ENCODE measurements around the gene RAD51B.

The RAD51B gene

GRCh38 chr14:68124979-68125731, 305.6 kb downstream of the RAD51B start:
- DNase-seq, result no peak

- no peak for DNase-seq
Measured at GRCh38 chr14:68127166-68127565, 307.6 kb downstream of the RAD51B start.

DNA sequence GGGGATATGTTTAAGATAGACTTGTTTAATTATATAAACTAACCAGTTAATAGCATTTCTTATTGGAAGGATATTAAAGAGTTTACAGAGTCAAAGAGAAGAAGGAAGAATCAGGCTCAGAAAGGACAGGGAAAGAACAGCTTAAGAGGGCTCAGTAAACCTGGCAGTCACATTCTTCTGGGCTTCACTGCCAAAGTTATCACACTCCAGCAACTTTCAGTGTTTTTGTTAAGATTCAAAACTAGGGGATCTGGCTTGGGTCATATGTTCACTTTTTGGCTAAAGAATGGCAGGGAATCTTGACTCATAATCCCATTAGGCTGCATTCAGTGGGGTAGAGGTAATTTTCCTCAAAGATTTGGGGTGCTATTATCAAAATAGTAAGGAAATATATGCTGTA, 312.3 kb downstream of the RAD51B start:
- no peak for DNase-seq

DNA sequence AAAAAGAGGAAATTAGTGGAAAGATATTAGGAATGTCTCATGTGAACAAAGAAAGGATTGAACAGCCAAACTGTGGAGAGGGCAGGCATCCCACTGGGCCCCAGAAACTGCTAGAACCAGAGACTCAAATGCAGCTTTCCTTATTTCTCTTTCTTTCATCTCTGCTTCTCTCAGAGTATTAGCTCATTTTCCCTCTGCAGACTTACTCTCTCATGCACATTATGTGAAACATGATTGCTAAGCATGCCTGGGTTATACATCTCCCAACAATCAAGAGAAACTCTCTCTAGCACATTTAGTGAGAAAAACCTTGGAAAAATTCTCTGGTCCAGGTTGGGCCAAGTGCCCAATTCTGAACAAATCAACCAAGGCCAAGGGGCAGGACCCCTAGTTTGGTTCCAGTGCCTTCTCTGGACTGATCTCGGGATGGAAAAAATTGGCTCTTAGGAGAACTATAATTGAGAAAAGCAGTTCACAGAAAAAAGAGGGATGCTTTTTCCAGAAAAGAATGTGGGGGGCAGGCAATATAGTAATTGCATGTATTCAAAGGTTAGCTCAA, 313.1 kb downstream of the RAD51B start:
- no peak for DNase-seq

GRCh38 chr14:68133856-68134255, 314.3 kb downstream of the RAD51B start:
- no peak for DNase-seq

DNA sequence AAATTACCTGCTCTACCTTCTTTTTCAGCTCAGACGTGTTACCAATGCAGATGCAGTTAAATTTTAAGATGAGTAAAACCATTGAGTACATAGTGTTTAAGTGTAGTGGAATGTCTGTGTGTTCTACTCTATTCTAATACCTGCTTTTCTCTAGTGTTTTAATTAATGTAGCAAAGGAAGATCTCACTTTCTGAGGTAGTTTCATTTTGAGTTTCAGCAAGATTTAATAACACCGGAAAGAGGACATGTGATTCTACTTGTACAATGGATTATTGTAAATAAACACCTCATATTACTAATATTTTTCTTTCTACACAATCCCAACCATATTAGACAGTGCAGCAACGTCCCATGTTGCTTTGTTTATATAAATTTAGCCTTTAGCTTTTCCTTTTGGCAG, 315.4 kb downstream of the RAD51B start:
- no peak for DNase-seq

DNA sequence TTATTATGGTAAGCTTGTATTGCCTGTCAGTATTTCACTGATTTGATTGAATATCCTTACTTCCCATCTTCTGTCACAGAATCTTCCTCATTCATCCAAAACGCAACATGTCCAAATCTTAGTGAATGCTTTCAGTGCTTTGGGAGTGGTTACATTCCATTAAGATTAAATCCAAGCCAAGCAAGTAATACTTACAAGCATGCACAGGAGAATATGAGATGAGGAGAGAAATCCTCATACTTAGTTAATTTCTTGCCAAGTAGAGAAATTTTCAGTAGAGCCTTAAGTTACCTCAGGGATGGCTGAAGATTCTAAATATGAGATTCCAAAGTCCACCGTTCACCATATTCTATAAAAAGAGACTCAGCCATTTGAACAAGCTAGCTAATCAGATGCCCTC, 316.0 kb downstream of the RAD51B start:
- no peak for DNase-seq

DNA sequence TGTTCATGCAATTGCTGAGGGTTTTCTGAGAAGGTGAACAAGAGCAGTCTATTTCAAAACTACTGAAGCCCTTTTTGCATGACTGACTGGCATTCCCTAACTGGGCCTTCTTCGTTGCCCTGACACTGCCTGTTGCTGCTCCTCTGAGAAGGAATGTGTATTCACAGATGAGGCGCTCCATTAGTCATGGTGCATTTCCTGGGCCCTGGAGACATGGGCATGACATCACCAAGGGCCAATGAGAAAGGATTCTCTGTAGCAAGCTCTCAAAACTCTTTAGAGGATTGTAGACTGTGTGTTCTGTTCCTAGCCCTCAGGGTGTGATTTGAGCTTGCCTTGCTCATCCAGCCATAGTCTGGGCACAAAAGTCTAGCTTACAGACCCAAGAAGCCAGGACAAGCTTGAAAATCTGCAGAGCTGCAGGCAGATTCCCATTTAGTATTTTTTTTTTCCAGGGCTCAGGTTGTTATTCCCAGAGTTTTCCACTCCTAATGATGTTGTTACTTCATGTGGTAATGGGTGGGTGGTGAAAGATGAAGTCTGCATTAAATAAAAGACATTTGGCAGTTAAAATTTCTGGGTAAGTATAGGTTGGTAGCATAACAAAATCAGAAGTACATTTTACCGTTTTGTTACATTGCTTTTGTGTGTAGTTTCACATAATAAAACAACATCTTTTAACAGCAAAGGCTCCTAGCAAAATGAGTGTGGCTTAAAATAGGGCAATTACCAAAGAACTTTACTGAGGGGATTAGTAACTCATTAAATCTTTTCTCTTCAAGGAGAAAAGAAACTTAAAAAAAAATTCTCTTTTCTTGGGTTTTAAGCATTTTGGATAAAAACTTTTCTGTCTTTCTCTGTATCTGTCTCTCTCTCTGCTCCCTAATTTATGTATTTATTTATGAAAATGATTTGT, 318.4 kb downstream of the RAD51B start:
- no peak for DNase-seq

- no peak for DNase-seq
Measured at GRCh38 chr14:68139431-68140075, 320.0 kb downstream of the RAD51B start.

- no peak for DNase-seq
Measured at GRCh38 chr14:68140076-68140741, 320.6 kb downstream of the RAD51B start.

DNA sequence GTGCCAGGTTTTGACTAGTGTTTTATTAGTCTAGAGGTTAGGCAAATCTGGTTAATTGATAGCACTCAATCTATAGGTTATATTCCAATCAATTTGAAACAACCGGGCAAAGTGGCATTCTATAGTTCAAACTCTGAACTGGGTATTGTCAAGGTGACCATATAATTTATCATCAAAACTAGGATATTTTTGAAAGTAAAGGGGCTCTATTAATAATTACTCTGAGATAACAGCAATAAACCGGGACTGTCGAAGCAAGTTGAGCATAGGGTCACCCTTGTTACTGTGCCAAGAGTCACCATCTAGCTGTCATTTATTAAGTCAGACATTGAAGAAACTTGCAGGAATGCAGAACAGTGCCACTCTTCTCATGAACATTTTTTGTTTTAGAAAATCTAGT, 321.2 kb downstream of the RAD51B start:
- no peak for DNase-seq

DNA sequence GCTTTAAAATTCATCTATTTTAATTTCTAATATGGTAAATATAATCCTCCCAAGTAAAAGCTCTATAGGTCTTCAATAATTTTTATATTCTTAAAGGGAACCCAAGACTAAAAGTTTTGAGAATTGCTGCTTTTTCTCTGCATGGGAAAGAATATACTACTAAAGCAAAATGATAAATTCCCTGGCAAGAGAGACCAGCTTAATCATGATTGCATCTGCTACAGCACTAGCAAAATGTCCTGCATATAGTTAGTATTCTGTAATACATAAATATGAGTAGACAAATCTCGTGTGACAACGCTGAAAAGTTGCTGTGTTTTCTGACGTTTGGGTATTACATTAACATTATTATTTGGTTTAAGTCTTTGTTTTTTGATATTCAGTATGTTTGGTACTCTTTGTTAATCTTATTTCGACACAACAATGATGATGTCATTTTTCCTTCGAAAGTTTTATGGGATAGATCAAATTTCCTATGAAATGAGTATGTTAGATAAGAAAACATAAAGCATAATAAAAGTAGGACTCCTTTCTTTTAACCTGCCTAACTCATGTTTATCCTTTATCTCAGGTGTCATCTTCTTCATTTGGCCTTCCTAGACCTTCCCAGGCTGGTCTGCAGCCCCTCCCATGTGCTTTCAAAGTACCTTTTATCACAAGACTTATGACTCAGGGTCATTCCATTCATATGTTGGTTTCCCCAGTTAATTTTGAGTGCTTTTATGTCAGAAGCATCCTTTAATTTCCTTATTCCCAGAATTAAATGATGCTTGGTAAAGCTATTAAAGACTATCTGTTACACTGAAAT, 321.9 kb downstream of the RAD51B start:
- no peak for DNase-seq

- no peak for DNase-seq
Measured at GRCh38 chr14:68143341-68143841, 323.8 kb downstream of the RAD51B start.

DNA sequence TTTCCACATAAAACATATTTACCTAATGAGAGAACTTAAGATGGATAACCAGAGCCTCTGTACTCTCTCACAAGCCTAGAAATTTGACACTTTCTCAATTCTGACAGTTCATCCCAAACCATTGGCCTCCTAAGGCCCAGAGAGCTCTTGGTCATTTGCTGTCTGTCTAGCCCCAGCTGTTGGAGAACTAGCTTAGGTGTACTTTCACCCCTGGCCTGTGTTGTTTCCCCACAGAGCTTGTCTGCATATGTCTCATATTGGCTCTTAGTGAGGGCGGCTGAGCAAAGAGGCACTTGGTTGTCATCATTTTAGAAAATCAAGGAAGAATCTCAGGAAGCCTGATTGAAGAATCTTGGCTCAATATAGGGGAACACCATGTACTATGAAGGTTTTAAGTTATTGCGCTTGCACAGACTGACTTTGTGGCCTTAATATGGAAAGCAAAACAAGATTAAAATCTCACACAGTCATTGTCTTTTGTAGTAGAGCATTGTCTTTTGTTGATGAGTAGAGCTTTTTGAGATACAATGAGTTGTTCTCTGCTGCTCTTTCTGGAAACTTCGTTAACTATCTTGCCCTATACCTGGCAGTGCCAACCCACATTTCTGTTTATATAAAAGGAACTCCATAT, 324.6 kb downstream of the RAD51B start:
- DNase-seq, result no peak

DNA sequence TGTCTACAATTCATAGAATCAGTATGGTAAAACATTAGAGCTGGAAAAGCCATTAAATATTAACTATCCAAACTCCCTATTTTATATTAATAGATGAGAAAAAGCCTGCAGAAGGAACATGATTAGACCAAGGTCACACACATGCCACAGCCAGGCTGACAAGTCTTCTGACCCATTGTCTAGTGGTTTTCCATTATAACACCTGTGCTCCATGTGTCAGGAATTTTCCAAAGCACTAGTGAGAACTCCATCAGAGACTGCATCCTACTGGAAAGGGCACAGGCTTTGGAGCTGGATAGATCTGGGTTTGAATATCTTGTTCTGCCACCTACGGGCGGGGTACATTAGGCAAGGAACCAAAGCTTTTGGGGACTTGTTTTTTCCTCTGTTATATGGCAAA, 325.5 kb downstream of the RAD51B start:
- no peak for DNase-seq

DNA sequence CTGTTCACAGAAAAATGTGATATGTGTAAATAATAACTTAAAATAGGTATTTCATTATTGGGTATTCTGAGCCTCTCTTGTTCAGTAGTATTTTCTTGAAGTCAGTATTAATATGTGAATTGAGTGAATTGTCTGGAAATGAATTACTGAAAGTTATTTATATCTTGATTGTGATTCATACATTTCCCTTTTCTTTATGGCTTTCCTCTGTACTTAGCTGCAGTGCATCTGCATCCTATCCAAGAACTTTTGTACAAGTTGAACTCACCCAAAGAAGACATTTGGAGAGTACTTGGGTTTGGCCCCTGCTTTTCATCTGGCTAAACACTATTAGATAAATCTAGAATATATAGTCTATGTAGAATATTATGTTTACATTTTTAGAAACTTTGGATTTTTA, 326.0 kb downstream of the RAD51B start:
- DNase-seq, result no peak

DNA sequence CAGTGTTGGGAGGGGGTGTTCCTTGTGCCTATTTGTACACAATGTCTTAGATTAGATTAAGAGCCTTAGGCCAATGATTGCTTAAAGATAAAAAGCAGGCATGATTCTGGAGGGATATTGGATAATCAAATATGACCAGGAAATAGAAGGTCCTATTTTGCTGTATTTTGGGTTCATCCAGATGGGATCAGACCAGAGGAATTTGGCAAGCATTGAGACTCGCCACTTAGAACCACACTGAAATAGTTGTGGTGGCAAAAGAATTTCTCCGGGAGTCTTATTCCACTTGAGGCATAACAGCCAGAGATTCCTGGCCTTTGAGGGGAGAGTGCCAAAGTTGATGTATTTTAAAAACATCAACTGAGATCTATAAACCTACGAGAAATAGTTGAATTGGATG, 327.2 kb downstream of the RAD51B start:
- no peak for DNase-seq

DNA sequence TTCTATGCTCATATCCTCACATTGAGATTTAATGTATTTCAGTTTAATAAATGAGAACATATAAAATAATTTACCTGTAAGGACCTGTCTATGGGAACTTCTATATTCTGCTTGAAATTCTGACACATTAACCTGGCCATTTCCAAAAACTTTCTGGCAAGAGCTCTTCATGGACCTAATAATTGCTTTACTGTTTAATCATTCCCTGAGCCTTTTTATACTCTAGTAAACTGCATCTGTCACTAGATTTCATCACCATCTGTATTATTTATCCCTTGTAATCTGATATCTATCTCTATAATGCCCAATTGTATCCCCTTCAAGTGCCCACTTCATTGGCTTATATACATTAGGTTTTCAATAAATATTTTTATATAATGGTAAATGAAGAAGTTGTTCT, 327.7 kb downstream of the RAD51B start:
- DNase-seq, result no peak

- no peak for DNase-seq
Measured at GRCh38 chr14:68148276-68148675, 328.7 kb downstream of the RAD51B start.

- DNase-seq, result no peak
Measured at GRCh38 chr14:68148763-68149162, 329.2 kb downstream of the RAD51B start.

- no peak for DNase-seq
Measured at GRCh38 chr14:68153275-68153674, 333.7 kb downstream of the RAD51B start.
